IMR-90 (cell line): ENCODE results near the gene DLGAP3. TPM values are rescaled to one million over a fixed set of nuclear protein-coding genes. Genes with fewer than 3 reads are reported as not detected.

Experiments
- ATAC-seq: fragments of 200-7000 bp; cut with Tn5 transposase; 2 replicates; pipeline ENCODE4 v1.9.1; 2020; ENCODE audit warnings: low read depth, mild to moderate bottlenecking, moderate library complexity
- BruUV-seq: library from RNA; stranded (reverse); fragments of 400-500 nt; replicated peaks from 2 replicates; lab custom pipeline; 2021; lab: Mats Ljungman, UMichigan
- CTCF ChIA-PET: fragments of 300-600 bp; formaldehyde crosslinking; extraction: SDS; loops from one replicate; lab custom pipeline; 2021; ENCODE audit warnings: antibody characterized with exemption; lab: Yijun Ruan, JAX
- POLR2A ChIA-PET: fragments of 300-600 bp; sonication (Branson Sonifier 250); formaldehyde crosslinking; loops from one replicate; lab custom pipeline; 2022; ENCODE audit warnings: antibody characterized with exemption; ENCODE audit not compliant: unreplicated experiment; lab: Charles Lee
- DNase-seq: peaks from one replicate; pipeline ENCODE4 v3.0.0; 2013
- H2AFZ ChIP-seq: replicated peaks from 2 replicates; pipeline ENCODE3; 2013; ENCODE audit warnings: low read length, mild to moderate bottlenecking; ENCODE audit not compliant: poor library complexity
- H2AK5ac ChIP-seq: 2 replicates; pipeline ENCODE4 v1.6.1; 2013; ENCODE audit warnings: low read depth, low read length, inconsistent platforms
- H2AK9ac ChIP-seq: replicated peaks from 2 replicates; pipeline ENCODE3; 2013; ENCODE audit warnings: mild to moderate bottlenecking, low read depth, low read length, moderate library complexity; ENCODE audit not compliant: poor library complexity
- H2BK120ac ChIP-seq: 2 replicates; pipeline ENCODE4 v1.6.1; 2013; ENCODE audit warnings: low read depth, low read length, inconsistent platforms
- H2BK15ac ChIP-seq: 3 replicates; pipeline ENCODE4 v1.6.1; 2013; ENCODE audit warnings: low read depth, low read length, inconsistent platforms
- H2BK20ac ChIP-seq: 2 replicates; pipeline ENCODE4 v1.6.1; 2013; ENCODE audit warnings: low read depth, mild to moderate bottlenecking, inconsistent platforms, low read length, moderate library complexity
- H2BK5ac ChIP-seq: 2 replicates; pipeline ENCODE4 v1.6.1; 2013; ENCODE audit warnings: mild to moderate bottlenecking, low read depth, low read length, inconsistent platforms; ENCODE audit not compliant: poor library complexity, severe bottlenecking
- H3K14ac ChIP-seq: replicated peaks from 2 replicates; pipeline ENCODE4 v1.6.1; 2013; ENCODE audit warnings: low read depth, low read length, inconsistent platforms
- H3K18ac ChIP-seq: 2 replicates; pipeline ENCODE4 v1.6.1; 2013; ENCODE audit warnings: low read depth, low read length, control low read depth
- H3K23ac ChIP-seq: 2 replicates; pipeline ENCODE4 v1.6.1; 2013; ENCODE audit warnings: low read depth, low read length, inconsistent platforms
- H3K27ac ChIP-seq: 2 replicates; pipeline ENCODE4 v1.5.1; 2013; ENCODE audit warnings: mild to moderate bottlenecking, control low read depth, low read length; ENCODE audit not compliant: insufficient read depth
- H3K27me3 ChIP-seq: 2 replicates; pipeline ENCODE4 v1.6.1; 2013; ENCODE audit warnings: low read length; ENCODE audit not compliant: control insufficient read depth, insufficient read depth
- H3K36me3 ChIP-seq: 2 replicates; pipeline ENCODE4 v1.6.1; 2013; ENCODE audit warnings: low read length, mixed read lengths; ENCODE audit not compliant: control insufficient read depth, insufficient read depth
- H3K4ac ChIP-seq: 2 replicates; pipeline ENCODE4 v1.6.1; 2013; ENCODE audit warnings: low read depth, low read length, inconsistent platforms
- H3K4me1 ChIP-seq: 2 replicates; pipeline ENCODE4 v1.6.1; 2013; ENCODE audit warnings: low read length, mixed read lengths; ENCODE audit not compliant: control insufficient read depth, insufficient read depth
- H3K4me2 ChIP-seq: 2 replicates; pipeline ENCODE4 v1.6.1; 2013; ENCODE audit warnings: low read depth, mild to moderate bottlenecking, control low read depth, low read length, moderate library complexity
- H3K4me3 ChIP-seq: 2 replicates; pipeline ENCODE4 v1.5.1; 2013; ENCODE audit warnings: low read depth, mild to moderate bottlenecking, control low read depth, low read length, moderate library complexity; ENCODE audit not compliant: insufficient read depth
- H3K56ac ChIP-seq: 2 replicates; pipeline ENCODE4 v1.6.1; 2013; ENCODE audit warnings: low read length, inconsistent platforms; ENCODE audit not compliant: insufficient read depth; ENCODE audit errors: extremely low read depth
- H3K79me1 ChIP-seq, 2 experiments: 2 replicates each; pipeline ENCODE4 v1.6.1; 2013; ENCODE audit warnings: low read length in 2 of 2, inconsistent platforms in 1 of 2, low read depth in 1 of 2
- H3K9ac ChIP-seq: 2 replicates; pipeline ENCODE4 v1.6.1; 2013; ENCODE audit warnings: low read depth, low read length, control low read depth
- H3K9me1 ChIP-seq: 2 replicates; pipeline ENCODE4 v1.6.1; 2013; ENCODE audit warnings: low read length, inconsistent platforms; ENCODE audit not compliant: insufficient read depth
- H3K9me3 ChIP-seq: 2 replicates; pipeline ENCODE4 v1.6.1; 2013; ENCODE audit warnings: low read length; ENCODE audit not compliant: control insufficient read depth, insufficient read depth
- H4K20me1 ChIP-seq: 2 replicates; pipeline ENCODE4 v1.6.1; 2013; ENCODE audit warnings: low read length, inconsistent platforms; ENCODE audit not compliant: insufficient read depth
- H4K5ac ChIP-seq: 2 replicates; pipeline ENCODE4 v1.6.1; 2013; ENCODE audit warnings: mild to moderate bottlenecking, low read depth, low read length, control low read depth
- H4K8ac ChIP-seq, 2 experiments: 2 replicates each; pipeline ENCODE4 v1.6.1; 2013; ENCODE audit warnings: low read depth in 2 of 2, low read length in 2 of 2, control low read depth in 1 of 2, inconsistent platforms in 1 of 2
- H4K91ac ChIP-seq: 2 replicates; pipeline ENCODE4 v1.6.1; 2013; ENCODE audit warnings: low read depth, low read length, inconsistent platforms; ENCODE audit not compliant: insufficient read depth
- BHLHE40 ChIP-seq: fragments of 150-350 bp; IDR thresholded peaks from 2 replicates; pipeline ENCODE4 v1.6.1; 2016; ENCODE audit warnings: mild to moderate bottlenecking, low read depth, low read length
- CEBPB ChIP-seq: IDR thresholded peaks from 2 replicates; pipeline ENCODE4 v1.6.1; 2012; ENCODE audit warnings: low read depth, low read length, improper control_type of control experiment
- ELK1 ChIP-seq: fragments of 150-350 bp; IDR thresholded peaks from 2 replicates; pipeline ENCODE4 v1.6.1; 2016; ENCODE audit warnings: low read depth, mild to moderate bottlenecking, low read length, moderate library complexity, borderline replicate concordance
- MAFK ChIP-seq: IDR thresholded peaks from 2 replicates; pipeline ENCODE4 v1.6.1; 2012; ENCODE audit warnings: low read depth, low read length, improper control_type of control experiment
- POLR2A ChIP-seq: IDR thresholded peaks from 2 replicates; pipeline ENCODE4 v1.6.1; 2012; ENCODE audit warnings: mild to moderate bottlenecking, low read depth, low read length
- RAD21 ChIP-seq: IDR thresholded peaks from 2 replicates; pipeline ENCODE4 v1.6.1; 2012; ENCODE audit warnings: low read length, improper control_type of control experiment
- RCOR1 ChIP-seq: IDR thresholded peaks from 2 replicates; pipeline ENCODE4 v1.6.1; 2012; ENCODE audit warnings: mild to moderate bottlenecking, low read length, improper control_type of control experiment; ENCODE audit not compliant: insufficient replicate concordance
- RFX5 ChIP-seq: IDR thresholded peaks from 2 replicates; pipeline ENCODE4 v1.8.0; 2012; ENCODE audit warnings: low read depth, mild to moderate bottlenecking, low read length, moderate library complexity
- SMC3 ChIP-seq: fragments of 150-350 bp; IDR thresholded peaks from 2 replicates; pipeline ENCODE4 v1.6.1; 2016; ENCODE audit warnings: low read depth, mild to moderate bottlenecking, antibody characterized with exemption, low read length, moderate library complexity
- WGBS, 2 experiments: methylation state at CpG; one replicate each; pipeline versions ENCODE4 v1.1.5 to v1.1.7; 2013; ENCODE audit warnings: missing lambda C conversion rate in 2 of 2; ENCODE audit not compliant: insufficient read length in 1 of 2; ENCODE audit errors: extremely low coverage in 2 of 2; 5-methylcytosine and 5-hydroxymethylcytosine counted together
- dilution Hi-C: fragments of 300-500 bp; cut with HindIII; formaldehyde crosslinking; loops from one replicate; pipeline ENCODE4 v1.14.3; 2018; ENCODE audit warnings: low sequenced_read_pairs; ENCODE audit not compliant: unreplicated experiment
- in situ Hi-C: fragments of 300-500 bp; cut with MboI; formaldehyde crosslinking; loops from 3 replicates; pipeline ENCODE4 v1.14.3; 2019; ENCODE audit warnings: low sequenced_read_pairs, inconsistent platforms, mixed read lengths
- intact Hi-C: fragments of 100-400 bp; cut with micrococcal nuclease; formaldehyde crosslinking; loops from 2 replicates; pipeline ENCODE4 v1.10.0; 2022
- polyA plus RNA-seq, 3 experiments: library from polyadenylated mRNA; depleted of rRNA; stranded (reverse); fragments of >200 nt; gene quantifications; 2 replicates each; pipeline ENCODE4 v1.2.3, GENCODE V29; 2012; ENCODE audit warnings: low replicate concordance in 1 of 3
- total RNA-seq: library from RNA; depleted of rRNA; stranded (reverse); fragments of >200 nt; gene quantifications from 2 replicates; pipeline ENCODE4 v1.2.3, GENCODE V29; 2012

The DLGAP3 gene
- total and polyA plus RNA-seq, 2 of the 4 experiments (the other 2 are of a cell fraction): 0.02 TPM; not detected in 1

DNA sequence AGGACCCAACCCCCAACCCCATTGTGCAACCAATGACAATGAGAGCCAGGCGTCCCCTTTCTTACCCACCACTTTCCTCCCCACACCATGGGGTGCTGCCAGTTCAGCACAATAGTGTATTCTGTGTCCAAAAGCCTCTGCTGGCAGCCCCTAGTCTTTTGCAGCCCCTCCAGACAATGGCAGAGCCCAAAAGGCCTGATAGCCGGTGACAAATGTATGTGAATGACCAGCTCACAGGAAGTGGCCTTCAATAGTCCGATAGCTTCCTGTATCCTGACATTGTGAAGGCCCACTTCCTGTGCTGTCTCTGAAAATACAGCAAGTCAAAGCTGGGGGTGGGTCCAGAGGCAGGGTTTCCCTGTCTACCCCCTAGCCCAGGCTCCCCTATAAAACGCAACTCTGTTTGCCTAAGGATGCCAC, 86.5 kb downstream of the DLGAP3 start:
- Histone ChIP-seq H4K20me1 (peaks cover 4% of the 10 kb centered on the region), H2AK9ac (peak overlapping the region; percentile 68), H3K18ac (no peak overlapping the region), H3K27me3 (no peaks in the 10 kb centered on the region), H2AFZ (no peak overlapping the region), H3K4me3 (no peak overlapping the region), H3K14ac (no peak overlapping the region), H3K4me2 (no peak overlapping the region), H2BK5ac (no peak overlapping the region), H3K9ac (no peak overlapping the region), H3K56ac (no peak overlapping the region), H3K36me3 (no peaks in the 10 kb centered on the region; the same call in none of the 2 replicates), H3K9me3 (no peaks in the 10 kb centered on the region), H3K27ac (no peak overlapping the region), H2BK15ac (no peak overlapping the region), H3K79me1 (no peaks in the 10 kb centered on the region; a peak in 2 of 4 replicates), H3K23ac (no peak overlapping the region), H3K4me1 (no peaks in the 10 kb centered on the region), H3K9me1 (no peaks in the 10 kb centered on the region; the same call in 1 of the 2 replicates), H3K4ac (no peak overlapping the region), H2BK20ac (no peak overlapping the region), H4K8ac (no peak overlapping the region), H2AK5ac (no peak overlapping the region), H2BK120ac (no peak overlapping the region), H4K5ac (no peak overlapping the region), H4K91ac (no peak overlapping the region)
- ChIA-PET CTCF (interaction anchor here (1.0 to 1.6 kb wide), 2 partner anchors 17 to 28 kb away, joined by 3 to 5 read pairs; partner anchors contain the start of gene SMIM12), POLR2A (no interaction called here)
- dilution Hi-C loops: no loop called here
- no TSS peak for BruUV-seq
- ATAC-seq: no peak
- intact Hi-C loops: no loop called here
- TF ChIP-seq ELK1 (no peak), MAFK (no peak), RCOR1 (no peak), POLR2A (no peak), SMC3 (no peak), RFX5 (no peak), CEBPB (no peak), RAD21 (no peak), BHLHE40 (no peak)
- DNase-seq: no peak
- 82% methylated on average over 2 of the region's 4 CpGs; no CpG with 5 or more reads in 1 of the 2 experiments for WGBS, 2 experiments
- in situ Hi-C loops: no loop called here
